NCI-H2107 (cell line): ENCODE measurements around the gene ABCA13.

Experiments
- DNase-seq: peaks from one replicate; lab custom pipeline; 2025; lab: John Stamatoyannopoulos, UW

The ABCA13 gene

DNA sequence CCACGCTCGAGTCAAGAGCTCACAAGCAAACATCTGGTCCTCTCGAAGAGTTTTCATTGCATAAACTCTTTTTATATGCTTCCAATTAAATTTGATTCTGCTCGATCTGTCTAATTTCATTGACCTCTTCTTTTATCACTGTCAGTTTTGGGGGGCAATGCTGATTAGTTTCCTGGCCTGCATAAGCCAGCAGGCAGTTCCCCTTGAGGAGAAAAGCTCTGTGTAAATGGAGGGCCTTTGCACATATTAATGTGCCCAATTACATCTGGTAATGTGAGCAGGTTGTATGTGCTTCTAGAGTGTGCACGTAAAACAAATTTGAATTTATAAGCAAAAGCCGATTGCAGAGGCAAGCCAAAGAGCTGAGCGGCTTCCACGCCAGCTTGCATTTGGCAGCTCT is 210.3 kb downstream of the ABCA13 start:
- no peak for DNase-seq

DNA sequence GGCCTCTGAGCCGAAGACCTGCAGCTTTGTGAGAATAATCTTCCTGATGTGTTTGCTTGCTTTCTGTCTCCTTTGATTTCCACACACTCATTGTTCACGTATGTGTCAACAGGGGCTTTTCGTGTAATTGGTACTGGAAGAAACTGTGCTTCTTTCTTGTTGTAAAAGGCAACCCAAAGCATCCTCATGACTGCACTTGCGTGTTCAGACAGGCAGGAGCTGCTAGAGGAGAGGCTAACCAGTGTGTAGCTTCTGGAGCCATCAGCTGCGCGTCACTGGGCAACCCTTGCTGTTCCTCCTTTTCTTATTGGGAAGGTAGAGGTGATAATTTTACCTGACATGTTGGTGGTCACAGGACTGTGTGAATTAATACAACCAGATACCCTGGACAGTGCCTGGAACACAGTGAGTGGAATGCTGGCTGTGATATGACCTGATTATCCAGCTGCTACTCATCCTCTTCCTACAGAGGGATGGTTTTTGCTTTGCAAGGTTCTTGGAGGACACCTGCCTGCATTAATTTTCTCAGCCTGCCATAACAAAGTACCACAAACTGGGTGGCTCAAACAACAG is 213.0 kb downstream of the ABCA13 start:
- no peak for DNase-seq

DNA sequence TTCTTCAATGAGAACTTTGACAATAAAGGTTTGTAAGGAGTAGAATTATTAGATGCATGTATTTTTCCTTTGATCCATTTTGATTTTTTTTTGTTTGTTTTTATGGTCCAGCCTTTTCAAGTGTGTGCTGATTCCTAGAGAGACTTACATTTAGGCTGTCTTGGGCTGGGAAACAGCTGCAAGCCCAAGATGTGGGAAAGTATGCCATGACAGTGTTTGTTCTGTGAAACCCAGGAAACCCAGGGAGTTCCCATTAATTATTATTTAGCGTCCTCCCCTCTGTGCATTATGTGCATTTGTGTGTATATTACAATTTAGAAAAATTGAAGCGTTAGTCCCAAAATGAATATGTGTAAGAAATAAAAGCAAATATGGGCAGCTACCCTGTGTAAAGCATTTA is 216.7 kb downstream of the ABCA13 start:
- no peak for DNase-seq

DNA sequence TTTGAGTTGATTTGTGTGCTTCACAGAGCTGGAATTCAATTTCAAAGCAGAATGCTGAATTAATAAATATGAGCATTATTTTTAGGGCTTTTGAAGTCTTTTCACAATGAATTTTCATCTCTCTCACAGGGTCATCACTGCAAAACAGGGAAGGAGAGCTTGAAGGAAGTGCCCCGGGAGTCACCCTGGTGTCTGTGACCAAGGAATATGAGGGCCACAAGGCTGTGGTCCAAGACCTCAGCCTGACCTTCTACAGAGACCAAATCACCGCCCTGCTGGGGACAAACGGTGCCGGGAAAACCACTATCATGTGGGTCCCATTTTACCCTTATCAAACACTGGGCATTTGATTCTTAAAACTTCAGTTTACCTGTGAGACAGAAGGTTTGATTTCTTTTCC is 217.7 kb downstream of the ABCA13 start:
- DNase-seq = no peak

DNA sequence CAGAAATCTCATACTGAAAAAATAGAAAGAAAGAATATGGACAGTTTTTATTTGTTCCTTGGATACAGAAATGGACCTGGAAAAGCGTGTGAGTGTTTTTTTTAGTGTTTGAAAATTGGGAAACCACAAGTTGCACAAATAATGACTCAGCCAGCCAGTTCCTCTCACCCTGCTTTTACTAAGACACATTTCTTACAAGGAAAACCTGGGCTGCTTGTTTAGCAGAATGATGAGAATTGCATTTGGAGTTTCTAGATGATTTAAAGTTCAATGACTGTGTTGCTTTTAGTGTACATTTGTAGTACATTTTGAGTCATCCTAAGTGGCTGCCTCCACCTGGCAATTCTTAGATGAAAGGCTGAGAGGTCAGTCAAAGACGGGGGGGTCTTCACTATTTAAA is 218.7 kb downstream of the ABCA13 start:
- no peak for DNase-seq

DNA sequence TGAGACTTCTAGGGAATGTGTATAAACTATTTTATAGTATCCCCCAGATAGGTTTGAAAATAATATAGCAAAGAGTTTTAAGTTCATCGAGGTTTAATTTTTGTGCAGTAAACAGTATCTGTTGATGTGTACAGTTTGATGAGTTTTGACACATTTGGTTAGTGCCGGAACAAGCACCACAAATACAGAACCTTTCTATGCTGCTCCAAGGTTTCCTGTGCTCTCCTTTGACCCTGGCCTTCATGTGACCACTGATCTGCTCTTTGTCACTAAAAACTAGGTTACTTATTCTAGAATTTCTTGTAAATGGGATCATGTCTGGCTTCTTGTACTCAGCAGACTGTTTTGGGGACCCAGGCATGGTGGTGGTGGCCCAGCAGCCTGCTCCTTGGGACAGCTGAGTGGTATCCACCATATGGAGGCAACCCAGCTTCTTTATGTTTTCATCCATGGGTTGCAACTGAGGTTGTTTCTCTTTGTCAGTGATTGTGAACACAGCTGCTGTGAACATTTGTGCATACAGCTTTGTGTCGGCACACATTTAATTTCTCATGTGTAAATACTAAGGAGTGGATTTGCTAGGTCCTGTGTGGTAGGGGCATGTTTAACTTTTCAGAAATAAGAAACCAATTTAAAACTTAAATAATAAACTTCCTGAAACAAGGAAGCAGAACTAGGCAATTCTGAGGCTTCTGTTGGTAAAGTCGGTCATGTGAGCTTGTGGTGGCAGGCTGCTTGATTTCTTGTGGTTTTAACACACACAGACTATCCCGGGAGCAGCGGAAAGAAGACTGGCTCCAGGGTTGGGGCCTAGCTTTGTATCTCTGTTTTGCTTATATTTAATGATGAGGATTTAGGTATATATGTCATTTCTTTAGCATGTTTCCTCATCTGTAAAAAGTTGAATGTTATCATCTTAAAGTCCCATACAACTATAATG is 219.4 kb downstream of the ABCA13 start:
- DNase-seq = no peak

DNA sequence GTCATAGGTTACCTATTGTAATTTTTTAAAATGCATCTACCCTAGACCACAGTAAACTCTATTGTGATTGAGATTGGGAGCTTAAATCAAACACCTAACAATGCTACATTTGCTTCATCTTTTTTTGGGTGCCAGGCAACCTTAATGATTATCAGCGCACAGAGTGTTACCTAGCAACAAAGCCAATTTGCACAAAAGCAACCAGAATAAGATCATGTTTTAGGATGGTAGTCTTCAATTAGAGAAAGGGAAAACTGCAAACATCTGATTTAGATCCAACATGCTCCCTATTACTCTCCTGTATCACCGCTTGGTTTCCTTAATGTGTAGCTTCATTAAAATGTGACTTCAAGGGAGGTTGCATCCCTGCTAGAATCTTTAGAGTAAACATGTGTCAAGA is 226.9 kb downstream of the ABCA13 start:
- no peak for DNase-seq

DNA sequence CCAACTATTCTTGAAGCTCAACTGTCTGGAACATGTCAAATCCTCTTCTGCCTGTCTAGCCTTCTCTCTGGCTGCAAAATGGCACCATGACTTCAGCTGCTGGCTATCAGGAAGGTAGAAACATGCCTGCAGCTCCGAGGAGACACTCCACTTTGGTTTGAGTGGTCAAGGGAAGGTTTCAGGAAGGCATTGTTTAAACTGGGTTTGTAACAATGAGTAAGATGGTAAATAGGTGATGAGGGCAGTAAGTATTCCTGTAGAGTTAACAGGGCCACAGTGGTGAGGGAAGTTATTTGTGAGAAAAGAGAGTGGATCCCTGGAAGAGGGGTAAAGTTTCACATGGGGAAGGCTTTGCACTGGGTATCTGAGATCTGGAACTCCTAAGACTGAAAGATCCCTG is 231.5 kb downstream of the ABCA13 start:
- no peak for DNase-seq

DNA sequence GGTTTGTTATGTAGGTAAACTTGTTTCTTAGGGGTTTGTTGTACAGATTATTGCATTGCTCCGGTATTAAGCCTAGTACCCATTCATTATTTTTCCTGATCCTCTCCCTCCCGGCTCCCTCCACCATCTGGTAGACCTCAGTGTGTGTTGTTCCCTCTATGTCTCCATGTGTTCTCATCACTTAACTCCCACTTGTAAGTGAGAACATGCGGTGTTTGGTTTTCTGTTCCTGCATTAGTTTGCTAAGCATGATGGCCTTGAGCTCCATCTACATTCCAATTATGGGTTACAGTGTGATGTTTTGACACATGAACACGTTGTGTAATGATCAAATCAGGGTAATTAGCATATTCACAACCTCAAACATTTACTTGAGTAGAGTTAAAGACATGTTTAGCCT is 237.5 kb downstream of the ABCA13 start:
- DNase-seq = no peak

DNA sequence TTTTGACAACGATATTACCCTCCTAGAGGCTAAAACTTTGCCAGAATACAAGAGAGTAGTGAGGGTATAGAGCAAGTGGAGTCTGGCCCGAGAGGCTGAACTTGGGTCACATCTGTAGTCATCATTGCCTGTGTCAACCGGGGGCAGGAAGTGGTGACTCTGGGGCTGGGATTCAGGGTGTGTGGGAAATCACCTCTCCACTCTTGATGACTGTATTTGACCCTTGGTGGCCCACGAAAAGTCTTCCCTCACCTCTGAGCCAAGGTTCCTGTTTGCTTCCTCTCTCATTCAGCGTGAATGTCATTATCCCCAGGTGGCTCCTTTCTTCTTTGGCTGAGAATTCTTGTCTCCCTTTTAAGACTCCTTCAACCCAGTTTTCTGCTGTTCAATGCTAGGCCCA is 240.4 kb downstream of the ABCA13 start:
- no peak for DNase-seq

DNA sequence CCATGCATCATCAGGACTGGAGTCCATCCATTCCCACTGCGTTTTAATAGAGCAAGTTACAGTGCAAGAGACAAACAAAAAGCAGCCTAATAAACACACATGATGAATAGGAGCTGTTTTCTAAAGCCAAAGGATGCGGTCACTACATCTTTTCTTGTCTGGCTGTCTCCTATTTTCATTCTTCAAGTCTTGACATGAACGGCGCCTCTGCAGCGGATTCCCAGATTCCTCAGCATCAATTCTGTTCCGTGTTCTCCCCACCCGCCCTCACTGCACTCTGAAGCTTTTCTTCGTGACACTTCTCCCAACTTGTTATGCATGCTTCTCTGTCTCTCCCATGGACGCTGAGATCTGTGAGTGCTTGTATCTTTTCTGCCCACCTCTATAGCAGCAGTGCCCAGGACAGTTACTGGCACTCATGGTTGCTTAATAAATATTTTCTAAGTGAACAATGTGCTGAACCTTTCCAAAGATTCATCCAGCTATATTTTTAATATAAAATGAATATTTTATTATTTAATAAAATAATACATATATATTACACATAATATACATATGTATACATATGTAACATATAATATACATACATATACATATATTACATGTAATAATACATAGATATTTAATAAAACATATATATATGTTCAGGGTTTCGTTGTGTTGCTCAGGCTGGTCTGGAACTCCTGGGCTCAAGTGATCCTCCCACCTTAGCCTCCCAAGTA is 242.9 kb downstream of the ABCA13 start:
- no peak for DNase-seq

DNA sequence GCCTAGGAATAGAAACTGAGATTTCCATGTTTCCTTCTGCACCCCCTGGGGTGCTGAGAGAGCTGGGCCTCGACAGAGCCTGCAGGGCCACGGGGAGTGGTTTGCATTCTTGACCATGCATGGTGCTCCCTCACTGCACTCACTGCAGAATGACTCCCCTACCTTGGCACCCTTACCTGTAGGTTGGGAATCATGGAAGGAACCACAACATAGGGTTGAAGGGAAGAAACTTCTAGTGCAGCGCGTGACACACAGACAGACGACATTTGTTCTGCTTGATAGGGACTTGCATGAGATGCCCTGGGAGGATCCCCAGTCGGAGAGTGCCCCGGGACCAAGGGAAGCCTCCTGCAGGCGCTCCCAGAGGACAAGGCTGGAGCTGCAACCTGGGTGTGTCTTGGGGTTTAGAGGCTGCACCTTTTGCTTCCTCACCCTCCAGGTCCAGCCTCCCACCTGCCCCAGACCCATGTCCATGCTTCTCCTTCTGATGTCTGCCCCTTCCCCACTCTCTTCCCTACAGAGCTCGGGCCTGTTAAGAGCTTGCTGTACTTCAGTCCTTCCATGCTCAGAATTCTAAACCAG is 245.2 kb downstream of the ABCA13 start:
- DNase-seq = no peak

DNA sequence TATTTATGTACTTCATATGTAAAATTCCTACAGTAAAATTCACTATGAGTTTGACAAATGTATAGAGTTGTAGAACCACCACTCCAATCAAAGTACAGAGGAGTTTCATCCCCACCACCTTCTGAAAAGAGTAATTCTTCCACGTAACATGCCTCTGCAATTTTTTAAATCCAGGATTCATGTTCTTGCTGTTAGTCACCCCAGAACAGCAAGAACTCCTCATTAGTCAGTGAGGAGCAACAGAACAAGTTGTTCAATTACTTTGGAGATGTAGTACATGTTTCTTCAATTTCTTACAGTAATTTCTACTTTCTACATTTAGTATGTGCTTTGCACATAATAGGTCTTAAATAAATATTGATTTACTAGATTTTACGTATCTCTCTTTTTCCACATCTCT is 248.1 kb downstream of the ABCA13 start:
- no peak for DNase-seq

DNA sequence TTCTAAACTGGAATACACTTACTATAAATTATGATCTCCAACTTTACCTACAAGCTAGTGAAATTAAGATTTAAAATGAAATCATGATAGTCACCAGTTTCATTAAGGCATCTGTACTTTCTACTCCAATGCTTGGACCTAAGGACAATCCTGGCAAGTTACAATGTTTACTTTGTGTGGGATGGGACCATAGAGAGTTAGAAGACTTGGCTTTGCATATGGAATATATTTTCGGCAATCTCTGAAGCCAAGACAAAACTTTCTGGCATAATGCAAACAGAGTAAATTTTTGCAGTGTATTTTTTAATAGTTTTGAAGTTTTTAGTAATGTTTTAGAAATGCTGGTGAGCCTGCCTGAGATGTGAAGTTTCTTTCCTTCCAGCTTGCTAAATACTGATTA is 248.9 kb downstream of the ABCA13 start:
- DNase-seq = no peak

DNA sequence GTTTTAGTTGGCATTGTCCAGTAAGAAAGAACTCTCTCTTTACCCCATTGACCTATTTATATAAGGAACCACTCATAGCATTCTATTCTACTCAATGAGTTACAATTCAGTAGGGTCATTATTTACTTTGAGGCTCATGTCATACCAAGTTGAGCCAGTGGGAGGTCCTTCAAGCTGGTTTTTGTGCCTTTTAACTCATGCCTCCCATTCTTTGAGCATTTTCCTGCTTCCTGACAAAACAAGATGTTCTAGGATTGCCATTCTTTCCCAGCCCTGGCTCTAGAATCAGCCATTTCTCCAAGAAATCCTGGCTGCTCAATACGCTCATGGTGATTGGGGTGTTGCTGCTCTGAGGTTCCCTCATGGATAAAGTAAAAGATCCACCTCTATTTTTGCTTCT is 250.1 kb downstream of the ABCA13 start:
- DNase-seq = no peak

DNA sequence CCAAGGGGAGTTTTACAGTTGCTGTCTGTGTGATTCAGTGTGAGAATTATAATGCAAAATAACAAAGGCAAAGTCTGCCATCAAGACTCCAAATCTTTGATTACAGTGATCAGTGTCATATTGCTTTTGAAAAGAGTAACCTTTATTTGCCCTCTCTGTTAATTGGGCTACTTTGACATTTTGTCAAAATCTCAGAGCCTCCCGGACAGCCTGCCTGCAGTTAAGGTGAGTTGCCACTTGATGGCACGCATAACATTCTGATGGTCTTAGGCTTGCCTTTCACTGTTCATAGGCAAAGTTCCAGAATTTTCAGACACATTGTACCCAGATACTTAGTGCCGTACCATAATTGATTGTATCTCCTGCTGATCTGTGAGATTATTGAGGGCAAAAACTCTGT is 253.5 kb downstream of the ABCA13 start:
- no peak for DNase-seq

DNA sequence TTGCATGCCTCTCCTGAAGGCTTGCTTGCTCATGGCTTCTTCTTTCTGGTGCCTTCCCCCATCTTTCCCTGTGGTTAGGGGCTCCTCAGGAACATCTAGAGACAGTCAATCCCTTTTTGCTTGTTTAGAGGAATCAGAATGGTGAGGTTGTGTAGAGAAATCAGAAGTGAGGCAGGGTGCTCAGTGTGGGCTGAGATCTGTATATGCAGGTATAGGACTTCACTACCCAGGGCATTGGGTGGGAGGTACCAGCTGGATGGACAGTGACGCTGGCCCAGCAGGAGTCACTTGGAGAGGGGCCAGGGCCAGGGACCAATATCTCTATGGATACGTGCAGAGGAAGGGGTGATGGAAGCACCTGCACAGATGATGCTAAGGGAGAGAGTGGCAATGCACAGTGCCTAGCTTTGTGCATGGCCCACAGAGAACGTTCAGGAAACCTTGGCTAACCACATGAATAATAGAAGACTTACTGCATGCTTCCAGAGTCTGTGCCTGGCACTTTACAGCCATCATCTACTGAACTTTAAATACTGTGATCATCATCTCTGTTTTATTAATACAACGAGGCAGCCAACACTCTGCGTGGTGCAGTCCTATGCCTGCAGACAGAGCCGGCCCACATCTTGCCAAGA is 255.2 kb downstream of the ABCA13 start:
- DNase-seq = no peak

DNA sequence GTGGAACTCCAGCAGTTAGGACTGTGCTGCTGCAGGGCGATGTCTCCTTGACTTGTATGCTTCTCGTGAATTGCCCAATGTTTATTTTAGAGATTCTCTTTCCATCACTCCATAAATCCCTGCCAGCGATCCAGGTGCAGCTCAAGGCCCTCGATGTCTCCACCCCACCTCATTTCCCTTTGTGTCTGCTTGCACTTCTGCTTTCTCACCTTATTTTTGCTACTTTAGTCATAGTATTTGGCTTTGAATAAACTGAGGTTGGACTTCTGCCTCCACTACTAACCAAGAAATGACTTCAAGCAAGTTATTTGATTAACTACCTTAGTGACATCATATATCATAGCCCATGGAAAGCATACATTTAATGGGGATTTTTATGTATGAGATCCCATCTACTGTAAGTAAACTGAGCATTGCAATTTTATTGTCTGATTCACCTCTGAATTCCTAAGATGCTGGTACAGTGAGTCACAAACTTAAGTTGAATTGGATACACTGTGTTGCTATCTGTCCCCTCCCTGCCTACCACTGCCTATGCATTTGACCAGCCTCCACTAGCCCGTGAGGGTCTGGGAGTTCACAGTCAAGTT is 255.8 kb downstream of the ABCA13 start:
- DNase-seq = no peak

DNA sequence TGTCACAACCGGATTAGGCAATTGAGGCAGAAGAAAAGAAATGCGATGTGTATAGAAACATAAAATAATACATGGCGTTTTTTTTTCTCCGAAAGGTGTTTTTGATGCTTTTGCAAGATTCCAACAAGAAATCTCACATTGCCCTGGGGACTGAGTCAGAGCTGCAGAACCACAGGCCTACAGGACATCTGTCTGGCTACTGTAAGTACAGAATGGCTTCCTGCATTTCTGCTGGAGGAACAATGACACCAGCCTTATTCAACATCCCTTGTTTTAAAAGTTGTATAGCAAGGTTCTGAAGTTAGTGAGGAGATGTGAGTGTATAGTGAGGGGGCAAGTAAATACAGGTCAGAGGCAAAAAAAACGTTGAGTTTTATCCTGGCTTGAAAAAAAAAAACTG is 256.4 kb downstream of the ABCA13 start:
- no peak for DNase-seq

DNA sequence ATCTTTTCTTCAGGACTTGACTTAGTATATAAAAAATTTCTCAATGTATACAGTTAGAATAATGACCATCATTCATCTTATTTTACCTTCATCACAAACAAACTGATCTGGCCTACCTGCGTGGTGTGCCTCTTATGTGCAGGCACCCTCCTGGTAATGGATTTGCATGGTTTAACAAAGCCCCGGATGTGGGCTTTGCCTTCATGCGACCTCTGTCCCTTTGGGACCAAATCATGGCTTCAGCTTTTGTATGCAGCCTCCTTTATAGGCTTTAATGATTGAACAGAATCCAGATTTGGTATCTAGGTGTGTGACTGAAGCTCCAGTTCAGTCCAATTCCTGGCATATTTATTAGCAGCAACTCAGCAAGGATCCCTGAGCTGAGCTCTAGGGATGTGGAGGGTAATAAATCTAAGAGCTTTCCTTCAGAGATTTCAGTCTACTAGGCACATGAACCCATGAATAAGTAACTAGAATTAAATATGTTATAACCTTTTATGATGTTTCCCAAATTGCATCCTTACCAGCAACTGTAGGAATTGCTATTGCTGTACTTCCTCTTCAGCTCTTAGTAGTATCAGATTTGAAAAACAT is 256.9 kb downstream of the ABCA13 start:
- no peak for DNase-seq

DNA sequence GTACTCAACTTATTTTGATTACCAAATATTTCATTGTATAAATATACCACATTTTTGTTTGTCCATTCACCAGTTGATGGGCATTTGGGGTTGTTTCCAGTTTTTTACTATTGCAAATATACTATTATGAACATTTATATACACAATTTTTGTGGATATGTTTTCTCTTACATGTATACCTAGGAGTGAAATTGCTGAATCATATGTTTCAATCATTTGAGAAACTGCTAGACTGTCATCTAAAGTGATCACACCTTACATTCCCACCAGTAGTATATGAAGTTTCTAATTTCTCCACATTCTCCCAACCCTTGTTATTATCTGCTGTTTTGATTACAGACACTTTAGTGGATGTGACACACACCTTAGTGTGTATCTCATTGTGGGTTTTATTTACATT is 257.9 kb downstream of the ABCA13 start:
- DNase-seq = no peak
